Measurements from ENCODE around the gene FFAR2. TPM values are rescaled to one million over a fixed set of nuclear protein-coding genes. Genes with fewer than 3 reads are reported as not detected.
A peak's percentile ranks its signal among the peaks of the same experiment; 100 is the strongest.

The FFAR2 gene
- total and polyA plus RNA-seq, 2 donors from 2014 or later: 0.22 TPM; not detected in 1

GRCh38 chr19:35491836-35492360 lies 43.8 kb downstream of the FFAR2 start:
- TF ChIP-seq, protein P1, sequence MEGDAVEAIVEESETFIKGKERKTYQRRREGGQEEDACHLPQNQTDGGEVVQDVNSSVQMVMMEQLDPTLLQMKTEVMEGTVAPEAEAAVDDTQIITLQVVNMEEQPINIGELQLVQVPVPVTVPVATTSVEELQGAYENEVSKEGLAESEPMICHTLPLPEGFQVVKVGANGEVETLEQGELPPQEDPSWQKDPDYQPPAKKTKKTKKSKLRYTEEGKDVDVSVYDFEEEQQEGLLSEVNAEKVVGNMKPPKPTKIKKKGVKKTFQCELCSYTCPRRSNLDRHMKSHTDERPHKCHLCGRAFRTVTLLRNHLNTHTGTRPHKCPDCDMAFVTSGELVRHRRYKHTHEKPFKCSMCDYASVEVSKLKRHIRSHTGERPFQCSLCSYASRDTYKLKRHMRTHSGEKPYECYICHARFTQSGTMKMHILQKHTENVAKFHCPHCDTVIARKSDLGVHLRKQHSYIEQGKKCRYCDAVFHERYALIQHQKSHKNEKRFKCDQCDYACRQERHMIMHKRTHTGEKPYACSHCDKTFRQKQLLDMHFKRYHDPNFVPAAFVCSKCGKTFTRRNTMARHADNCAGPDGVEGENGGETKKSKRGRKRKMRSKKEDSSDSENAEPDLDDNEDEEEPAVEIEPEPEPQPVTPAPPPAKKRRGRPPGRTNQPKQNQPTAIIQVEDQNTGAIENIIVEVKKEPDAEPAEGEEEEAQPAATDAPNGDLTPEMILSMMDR (IDR thresholded peaks at IDR 0.05; ENCODE audit: borderline replicate concordance, extremely low read depth, insufficient read depth): no peak
- Histone ChIP-seq H3K9me3 (ENCODE audit: control insufficient read depth in 2 of 3, insufficient read depth in 1 of 3, low read length in 3 of 3) (no peaks in the 10 kb centered on the region), H3K9ac (ENCODE audit: low read length in 3 of 3) (no peak overlapping the region), H3K27ac (ENCODE audit: low read depth in 2 of 2, low read length in 2 of 2) (no peak overlapping the region), H3K4me3 (ENCODE audit: low read length in 3 of 3) (no peak overlapping the region), H3K4me1 (ENCODE audit: control insufficient read depth in 2 of 3, insufficient read depth in 2 of 3, low read depth in 1 of 3, low read length in 3 of 3) (peaks cover 0 to 3% (median 0%) of the 10 kb centered on the region in 3 donors), H3K36me3 (ENCODE audit: control insufficient read depth in 2 of 3, insufficient read depth in 3 of 3, low read length in 3 of 3) (no peaks in the 10 kb centered on the region), H3K27me3 (ENCODE audit: control insufficient read depth, insufficient read depth, low read length) (peaks cover 2% of the 10 kb centered on the region)
- FAIRE-seq: no peak
- no peak for DNase-seq
- intact Hi-C loops (cut with DNase I): no loop called here

GRCh38 chr19:35493971-35494370 lies 45.9 kb downstream of the FFAR2 start:
- Histone ChIP-seq H3K4me3 (ENCODE audit: low read length in 3 of 3) (no peak overlapping the region), H3K36me3 (ENCODE audit: control insufficient read depth in 2 of 3, insufficient read depth in 3 of 3, low read length in 3 of 3) (no peaks in the 10 kb centered on the region), H3K4me1 (ENCODE audit: control insufficient read depth in 2 of 3, insufficient read depth in 2 of 3, low read depth in 1 of 3, low read length in 3 of 3) (peaks cover 0 to 3% (median 0%) of the 10 kb centered on the region in 3 donors), H3K9me3 (ENCODE audit: control insufficient read depth in 2 of 3, insufficient read depth in 1 of 3, low read length in 3 of 3) (no peaks in the 10 kb centered on the region), H3K27me3 (ENCODE audit: control insufficient read depth, insufficient read depth, low read length) (no peaks in the 10 kb centered on the region), H3K9ac (ENCODE audit: low read length in 3 of 3) (no peak overlapping the region), H3K27ac (ENCODE audit: low read depth in 2 of 2, low read length in 2 of 2) (no peak overlapping the region)
- intact Hi-C loops (cut with DNase I): no loop called here
- no peak for DNase-seq
- TF ChIP-seq, protein P1 (IDR thresholded peaks at IDR 0.05; ENCODE audit: borderline replicate concordance, extremely low read depth, insufficient read depth): no peak
- FAIRE-seq: no peak

- Histone ChIP-seq H3K4me3 (ENCODE audit: low read length in 3 of 3) (no peak overlapping the region), H3K36me3 (ENCODE audit: control insufficient read depth in 2 of 3, insufficient read depth in 3 of 3, low read length in 3 of 3) (no peaks in the 10 kb centered on the region), H3K4me1 (ENCODE audit: control insufficient read depth in 2 of 3, insufficient read depth in 2 of 3, low read depth in 1 of 3, low read length in 3 of 3) (peaks cover 0 to 3% (median 0%) of the 10 kb centered on the region in 3 donors), H3K27ac (ENCODE audit: low read depth in 2 of 2, low read length in 2 of 2) (no peak overlapping the region), H3K9ac (ENCODE audit: low read length in 3 of 3) (no peak overlapping the region), H3K9me3 (ENCODE audit: control insufficient read depth in 2 of 3, insufficient read depth in 1 of 3, low read length in 3 of 3) (no peaks in the 10 kb centered on the region), H3K27me3 (ENCODE audit: control insufficient read depth, insufficient read depth, low read length) (no peaks in the 10 kb centered on the region)
- FAIRE-seq: no peak
- intact Hi-C loops (cut with DNase I): no loop called here
- TF ChIP-seq, protein P1 (IDR thresholded peaks at IDR 0.05; ENCODE audit: borderline replicate concordance, extremely low read depth, insufficient read depth): peak; percentile 92
- peak; percentile 69 to 86 (median 76) for DNase-seq
Measured at GRCh38 chr19:35495107-35496064, 47.3 kb downstream of the FFAR2 start.
